Mesendoderm (in vitro differentiated cells): ENCODE results near the gene DYNLL2.

Experiments
- DNase-seq: peaks from one replicate; pipeline ENCODE4 v3.0.0; 2013
- H2AK5ac ChIP-seq: 2 replicates; pipeline ENCODE4 v1.6.1; 2013; ENCODE audit warnings: low read length, inconsistent platforms
- H2BK120ac ChIP-seq: 2 replicates; pipeline ENCODE4 v1.6.1; 2013; ENCODE audit warnings: low read depth, mild to moderate bottlenecking, low read length, moderate library complexity, mixed read lengths
- H2BK15ac ChIP-seq: replicated peaks from 2 replicates; pipeline ENCODE4 v1.6.1; 2013; ENCODE audit warnings: low read depth, mild to moderate bottlenecking, moderate library complexity
- H2BK5ac ChIP-seq: 2 replicates; pipeline ENCODE4 v1.6.1; 2013; ENCODE audit warnings: low read length, inconsistent platforms
- H3K18ac ChIP-seq: 2 replicates; pipeline ENCODE4 v1.6.1; 2013; ENCODE audit warnings: mild to moderate bottlenecking, low read length, mixed read lengths
- H3K23ac ChIP-seq: one replicate; pipeline ENCODE4 v1.6.1; 2013; ENCODE audit warnings: low read length
- H3K27ac ChIP-seq: 2 replicates; pipeline ENCODE4 v1.5.1; 2013; ENCODE audit warnings: low read depth, mild to moderate bottlenecking, inconsistent platforms, low read length, moderate library complexity
- H3K27me3 ChIP-seq: 2 replicates; pipeline ENCODE4 v1.6.1; 2013; ENCODE audit warnings: low read length, control low read depth, mild to moderate bottlenecking, inconsistent platforms; ENCODE audit not compliant: insufficient read depth, poor library complexity
- H3K36me3 ChIP-seq: 2 replicates; pipeline ENCODE4 v1.6.1; 2013; ENCODE audit warnings: low read length, inconsistent platforms; ENCODE audit not compliant: control insufficient read depth, insufficient read depth
- H3K4ac ChIP-seq: one replicate; pipeline ENCODE4 v1.6.1; 2013; ENCODE audit warnings: low read depth, mild to moderate bottlenecking, low read length, moderate library complexity
- H3K4me1 ChIP-seq: 2 replicates; pipeline ENCODE4 v1.6.1; 2013; ENCODE audit warnings: low read depth, low read length, inconsistent platforms; ENCODE audit not compliant: control insufficient read depth
- H3K4me2 ChIP-seq: 2 replicates; pipeline ENCODE4 v1.6.1; 2013; ENCODE audit warnings: low read length
- H3K4me3 ChIP-seq: 2 replicates; pipeline ENCODE4 v1.5.1; 2013; ENCODE audit warnings: mild to moderate bottlenecking, low read length
- H3K56ac ChIP-seq: one replicate; pipeline ENCODE4 v1.6.1; 2013; ENCODE audit warnings: low read length
- H3K79me1 ChIP-seq: 2 replicates; pipeline ENCODE4 v1.6.1; 2013; ENCODE audit warnings: low read length, inconsistent platforms
- H3K79me2 ChIP-seq: 2 replicates; pipeline ENCODE4 v1.6.1; 2013; ENCODE audit warnings: mild to moderate bottlenecking, low read length; ENCODE audit not compliant: control insufficient read depth, insufficient read depth
- H3K9ac ChIP-seq: 2 replicates; pipeline ENCODE4 v1.6.1; 2013; ENCODE audit warnings: low read length, inconsistent platforms
- H4K5ac ChIP-seq: one replicate; pipeline ENCODE4 v1.6.1; 2013; ENCODE audit warnings: low read length
- H4K8ac ChIP-seq: one replicate; pipeline ENCODE4 v1.6.1; 2013; ENCODE audit warnings: low read depth, mild to moderate bottlenecking, control low read depth, low read length, moderate library complexity
- WGBS: extraction: QIAGEN DNeasy Blood & Tissue Kit; methylation state at CpG from one replicate; pipeline ENCODE4 v1.1.7; 2013; ENCODE audit warnings: low lambda C conversion rate, missing lambda C conversion rate; ENCODE audit not compliant: insufficient coverage; ENCODE audit errors: extremely low coverage; 5-methylcytosine and 5-hydroxymethylcytosine counted together

DYNLL2 gene

GRCh38 chr17:58051468-58051867 lies 31.8 kb upstream of the DYNLL2 start:
- no peak overlapping the region for H4K8ac ChIP-seq
- H3K4me2 ChIP-seq: no peak overlapping the region
- H3K23ac ChIP-seq: no peak overlapping the region
- no peak overlapping the region for H3K27ac ChIP-seq
- no peak overlapping the region for H3K56ac ChIP-seq
- H2BK5ac ChIP-seq: no peak overlapping the region
- no peak for DNase-seq
- H3K79me2 ChIP-seq: no peaks in the 10 kb centered on the region
- WGBS: no CpG with 5 or more reads among the region's 1 CpG
- no peak overlapping the region for H2BK15ac ChIP-seq
- H2AK5ac ChIP-seq: no peak overlapping the region
- H3K4me1 ChIP-seq: peaks cover 4% of the 10 kb centered on the region
- H3K4me3 ChIP-seq: no peak overlapping the region
- H3K18ac ChIP-seq: no peak overlapping the region
- no peaks in the 10 kb centered on the region for H3K36me3 ChIP-seq
- no peak overlapping the region for H3K9ac ChIP-seq
- H2BK120ac ChIP-seq: no peak overlapping the region
- H3K27me3 ChIP-seq: no peaks in the 10 kb centered on the region
- no peak overlapping the region for H4K5ac ChIP-seq
- no peak overlapping the region for H3K4ac ChIP-seq
- H3K79me1 ChIP-seq: no peaks in the 10 kb centered on the region

- H3K27me3 ChIP-seq: no peaks in the 10 kb centered on the region
These were observed 30.8 kb upstream of the DYNLL2 start for GRCh38 chr17:58052407-58052806.

GRCh38 chr17:58052945-58053715 lies 30.1 kb upstream of the DYNLL2 start:
- Histone ChIP-seq H2BK5ac (no peak overlapping the region), H3K56ac (no peak overlapping the region), H2BK120ac (no peak overlapping the region), H3K79me2 (no peaks in the 10 kb centered on the region), H3K9ac (no peak overlapping the region), H3K18ac (no peak overlapping the region), H3K27ac (no peak overlapping the region), H3K4me1 (no peaks in the 10 kb centered on the region), H3K36me3 (no peaks in the 10 kb centered on the region), H3K4me2 (no peak overlapping the region), H3K23ac (no peak overlapping the region), H2AK5ac (no peak overlapping the region), H4K8ac (no peak overlapping the region), H3K27me3 (no peaks in the 10 kb centered on the region), H2BK15ac (no peak overlapping the region), H3K79me1 (no peaks in the 10 kb centered on the region), H3K4me3 (no peak overlapping the region), H3K4ac (no peak overlapping the region), H4K5ac (no peak overlapping the region)
- no CpG with 5 or more reads among the region's 8 CpGs for WGBS
- DNase-seq: peak; percentile 19

More at GRCh38 chr17:58052407-58052806, 30.8 kb upstream of the DYNLL2 start:
- no peak overlapping the region for H3K27ac ChIP-seq
- no peak overlapping the region for H3K18ac ChIP-seq
- no peak for DNase-seq
- H3K4me1 ChIP-seq: peaks cover 4% of the 10 kb centered on the region
- H3K4ac ChIP-seq: no peak overlapping the region
- H3K4me2 ChIP-seq: no peak overlapping the region
- no peak overlapping the region for H3K56ac ChIP-seq
- no peak overlapping the region for H4K5ac ChIP-seq
- no peak overlapping the region for H4K8ac ChIP-seq
- H3K79me2 ChIP-seq: no peaks in the 10 kb centered on the region
- H3K79me1 ChIP-seq: no peaks in the 10 kb centered on the region
- WGBS: no CpG with 5 or more reads among the region's 1 CpG
- no peak overlapping the region for H3K23ac ChIP-seq
- H3K36me3 ChIP-seq: no peaks in the 10 kb centered on the region
- H2AK5ac ChIP-seq: no peak overlapping the region
- H2BK5ac ChIP-seq: no peak overlapping the region
- no peak overlapping the region for H2BK120ac ChIP-seq
- no peak overlapping the region for H3K9ac ChIP-seq
- H3K4me3 ChIP-seq: no peak overlapping the region
- no peak overlapping the region for H2BK15ac ChIP-seq

- H3K79me2 ChIP-seq: no peaks in the 10 kb centered on the region
- H3K27me3 ChIP-seq: no peaks in the 10 kb centered on the region
- no peak overlapping the region for H2BK5ac ChIP-seq
- no peak overlapping the region for H3K23ac ChIP-seq
- H4K5ac ChIP-seq: no peak overlapping the region
- H2BK120ac ChIP-seq: no peak overlapping the region
- H3K27ac ChIP-seq: no peak overlapping the region
- H3K4ac ChIP-seq: no peak overlapping the region
- H3K4me3 ChIP-seq: no peak overlapping the region
- no peaks in the 10 kb centered on the region for H3K36me3 ChIP-seq
- WGBS: no CpG with 5 or more reads among the region's 6 CpGs
- DNase-seq: no peak
- H3K9ac ChIP-seq: no peak overlapping the region
- no peak overlapping the region for H4K8ac ChIP-seq
- no peak overlapping the region for H2AK5ac ChIP-seq
- H3K18ac ChIP-seq: no peak overlapping the region
- H2BK15ac ChIP-seq: no peak overlapping the region
- no peak overlapping the region for H3K56ac ChIP-seq
- H3K4me2 ChIP-seq: no peak overlapping the region
- H3K4me1 ChIP-seq: no peaks in the 10 kb centered on the region
- no peaks in the 10 kb centered on the region for H3K79me1 ChIP-seq
These were observed 28.6 kb upstream of the DYNLL2 start for GRCh38 chr17:58054641-58055040.

- no peaks in the 10 kb centered on the region for H3K4me1 ChIP-seq
- no peak overlapping the region for H3K56ac ChIP-seq
These were observed 26.7 kb upstream of the DYNLL2 start for GRCh38 chr17:58056476-58056875.

GRCh38 chr17:58059141-58059540 lies 24.1 kb upstream of the DYNLL2 start:
- no peaks in the 10 kb centered on the region for H3K79me1 ChIP-seq
- no peak overlapping the region for H2BK120ac ChIP-seq
- no peak overlapping the region for H3K4me2 ChIP-seq
- WGBS: no CpG with 5 or more reads among the region's 5 CpGs
- no peak overlapping the region for H3K23ac ChIP-seq
- H3K9ac ChIP-seq: no peak overlapping the region
- no peak overlapping the region for H4K5ac ChIP-seq
- no peaks in the 10 kb centered on the region for H3K27me3 ChIP-seq
- no peak overlapping the region for H4K8ac ChIP-seq
- no peak overlapping the region for H3K18ac ChIP-seq
- H3K56ac ChIP-seq: no peak overlapping the region
- H2BK5ac ChIP-seq: no peak overlapping the region
- H3K27ac ChIP-seq: no peak overlapping the region
- H2BK15ac ChIP-seq: no peak overlapping the region
- no peak overlapping the region for H3K4me3 ChIP-seq
- H3K36me3 ChIP-seq: no peaks in the 10 kb centered on the region
- H3K79me2 ChIP-seq: no peaks in the 10 kb centered on the region
- peak; percentile 36 for DNase-seq
- H3K4ac ChIP-seq: no peak overlapping the region
- no peak overlapping the region for H2AK5ac ChIP-seq
- no peaks in the 10 kb centered on the region for H3K4me1 ChIP-seq

More at GRCh38 chr17:58056476-58056875, 26.7 kb upstream of the DYNLL2 start:
- Histone ChIP-seq H3K27me3 (no peaks in the 10 kb centered on the region), H3K36me3 (no peaks in the 10 kb centered on the region), H3K27ac (no peak overlapping the region), H3K79me2 (no peaks in the 10 kb centered on the region), H2AK5ac (no peak overlapping the region), H2BK5ac (no peak overlapping the region), H2BK15ac (no peak overlapping the region), H3K4me3 (no peak overlapping the region), H3K79me1 (no peaks in the 10 kb centered on the region), H3K4me2 (no peak overlapping the region), H3K18ac (no peak overlapping the region), H2BK120ac (no peak overlapping the region), H3K4ac (no peak overlapping the region), H3K9ac (no peak overlapping the region), H4K5ac (no peak overlapping the region), H3K23ac (no peak overlapping the region), H4K8ac (no peak overlapping the region)
- DNase-seq: no peak
